Type B pancreatic cell (in vitro differentiated cells): ENCODE measurements around the gene ADAMTS17. TPM values are rescaled to one million over a fixed set of nuclear protein-coding genes. Genes with fewer than 3 reads are reported as not detected.

Experiments used
- DNase-seq: peaks from one replicate; pipeline ENCODE4 v3.0.0; 2021; ENCODE audit warnings: mixed read lengths; ENCODE audit not compliant: unreplicated experiment; ENCODE audit errors: extremely low spot score
- H3K27ac Mint-ChIP-seq: 2 replicates; pipeline ENCODE4 v1.8.0; 2021; ENCODE audit warnings: mild to moderate bottlenecking, mixed read lengths
- H3K27me3 Mint-ChIP-seq: 2 replicates; pipeline ENCODE4 v1.8.0; 2021; ENCODE audit warnings: mixed read lengths
- H3K36me3 Mint-ChIP-seq: 2 replicates; pipeline ENCODE4 v1.8.0; 2021; ENCODE audit warnings: mixed read lengths
- H3K4me1 Mint-ChIP-seq: one replicate; pipeline ENCODE4 v1.8.0; 2021; ENCODE audit warnings: mixed read lengths; ENCODE audit not compliant: unreplicated experiment
- H3K4me3 Mint-ChIP-seq: 2 replicates; pipeline ENCODE4 v1.8.0; 2021; ENCODE audit warnings: mild to moderate bottlenecking, mixed read lengths
- H3K9me3 Mint-ChIP-seq: 2 replicates; pipeline ENCODE4 v1.8.0; 2021; ENCODE audit warnings: mixed read lengths
- total RNA-seq: library from RNA; stranded (reverse); gene quantifications from 2 replicates; pipeline ENCODE4 v1.2.1, GENCODE V29; 2021; ENCODE audit warnings: low replicate concordance
- TF ChIP-seq, protein P1 (sequence below): fragments of 200-600 bp; sonication (generic); conservative IDR thresholded peaks from 2 replicates; pipeline ENCODE4 v1.5.0; 2021; ENCODE audit warnings: antibody characterized with exemption, mild to moderate bottlenecking

ADAMTS17 gene
- total RNA-seq, 1 donor from 2014 or later: 18.3 TPM

DNA sequence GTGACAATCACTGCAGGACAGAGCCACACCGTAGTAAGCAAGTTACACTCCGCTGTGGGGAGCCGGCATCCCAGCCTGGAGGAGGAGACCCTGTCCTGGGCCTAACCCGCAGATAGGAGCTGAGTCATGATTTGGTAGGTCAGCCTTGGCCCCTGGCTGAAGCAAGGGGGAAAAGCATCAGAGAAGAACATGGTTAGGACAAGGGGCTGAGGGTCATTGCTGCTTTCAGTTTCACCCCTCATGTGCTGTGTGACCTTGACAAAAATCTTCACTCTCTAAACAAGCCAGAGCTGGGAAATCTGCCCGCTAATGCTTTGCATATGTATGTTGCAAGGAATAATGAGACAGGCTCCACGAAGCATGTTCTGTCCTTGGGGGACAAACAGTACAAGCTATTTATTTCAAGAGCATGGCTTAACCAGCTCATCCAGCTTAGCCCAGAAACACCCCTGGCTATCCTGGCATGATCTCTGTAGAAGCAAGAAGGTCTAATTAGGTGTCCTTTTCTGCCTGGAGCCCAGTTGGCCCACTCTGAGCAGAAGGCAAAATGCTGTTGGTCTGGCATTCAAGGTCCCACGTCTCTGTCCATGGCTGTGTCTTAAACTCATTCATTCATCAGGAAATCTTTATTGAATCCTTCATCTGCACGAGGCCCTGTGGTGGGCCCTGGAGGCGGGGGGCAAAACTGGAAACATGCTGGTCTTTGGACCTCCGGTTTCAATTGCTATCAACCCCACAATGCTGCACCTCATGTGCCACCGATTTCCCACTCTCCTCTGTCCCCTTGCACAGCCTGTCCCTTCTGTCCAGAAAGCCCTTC lies 387.2 kb downstream of the ADAMTS17 start:
- TF ChIP-seq, protein P1, sequence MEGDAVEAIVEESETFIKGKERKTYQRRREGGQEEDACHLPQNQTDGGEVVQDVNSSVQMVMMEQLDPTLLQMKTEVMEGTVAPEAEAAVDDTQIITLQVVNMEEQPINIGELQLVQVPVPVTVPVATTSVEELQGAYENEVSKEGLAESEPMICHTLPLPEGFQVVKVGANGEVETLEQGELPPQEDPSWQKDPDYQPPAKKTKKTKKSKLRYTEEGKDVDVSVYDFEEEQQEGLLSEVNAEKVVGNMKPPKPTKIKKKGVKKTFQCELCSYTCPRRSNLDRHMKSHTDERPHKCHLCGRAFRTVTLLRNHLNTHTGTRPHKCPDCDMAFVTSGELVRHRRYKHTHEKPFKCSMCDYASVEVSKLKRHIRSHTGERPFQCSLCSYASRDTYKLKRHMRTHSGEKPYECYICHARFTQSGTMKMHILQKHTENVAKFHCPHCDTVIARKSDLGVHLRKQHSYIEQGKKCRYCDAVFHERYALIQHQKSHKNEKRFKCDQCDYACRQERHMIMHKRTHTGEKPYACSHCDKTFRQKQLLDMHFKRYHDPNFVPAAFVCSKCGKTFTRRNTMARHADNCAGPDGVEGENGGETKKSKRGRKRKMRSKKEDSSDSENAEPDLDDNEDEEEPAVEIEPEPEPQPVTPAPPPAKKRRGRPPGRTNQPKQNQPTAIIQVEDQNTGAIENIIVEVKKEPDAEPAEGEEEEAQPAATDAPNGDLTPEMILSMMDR: no peak
- no peak overlapping the region for H3K4me3 Mint-ChIP-seq
- H3K27ac Mint-ChIP-seq: peak overlapping the region; percentile 44
- H3K36me3 Mint-ChIP-seq: no peaks in the 10 kb centered on the region
- peak; percentile 45 for DNase-seq
- peaks cover 3% of the 10 kb centered on the region for H3K4me1 Mint-ChIP-seq
- peaks cover 8% of the 10 kb centered on the region for H3K27me3 Mint-ChIP-seq
- peaks cover 4% of the 10 kb centered on the region for H3K9me3 Mint-ChIP-seq

DNA sequence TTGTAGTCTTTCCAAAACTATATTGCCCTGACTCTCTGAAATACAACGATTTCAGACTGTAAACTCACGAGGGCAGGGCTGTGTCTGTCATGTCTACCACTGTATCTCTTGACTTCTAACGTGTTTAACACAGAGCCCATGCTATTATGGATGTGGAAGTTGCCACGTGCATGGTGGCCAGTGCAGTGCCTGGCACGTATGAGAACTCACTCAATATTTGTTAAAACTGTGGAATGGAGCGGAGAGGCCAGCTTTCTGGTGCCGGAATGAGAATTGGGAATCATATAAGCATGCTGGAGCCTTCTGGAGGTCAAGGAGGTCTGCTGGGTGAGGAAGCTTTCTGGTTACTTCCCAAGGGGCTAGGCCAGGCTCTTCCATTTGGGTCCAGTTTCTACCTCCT lies 387.9 kb downstream of the ADAMTS17 start:
- no peaks in the 10 kb centered on the region for H3K36me3 Mint-ChIP-seq
- peak overlapping the region; percentile 57 for H3K27ac Mint-ChIP-seq
- no peak overlapping the region for H3K4me3 Mint-ChIP-seq
- H3K27me3 Mint-ChIP-seq: peaks cover 5% of the 10 kb centered on the region
- H3K9me3 Mint-ChIP-seq: peaks cover 7% of the 10 kb centered on the region
- peak; percentile 11 for DNase-seq
- H3K4me1 Mint-ChIP-seq: peaks cover 3% of the 10 kb centered on the region
- TF ChIP-seq, protein P1: no peak

DNA sequence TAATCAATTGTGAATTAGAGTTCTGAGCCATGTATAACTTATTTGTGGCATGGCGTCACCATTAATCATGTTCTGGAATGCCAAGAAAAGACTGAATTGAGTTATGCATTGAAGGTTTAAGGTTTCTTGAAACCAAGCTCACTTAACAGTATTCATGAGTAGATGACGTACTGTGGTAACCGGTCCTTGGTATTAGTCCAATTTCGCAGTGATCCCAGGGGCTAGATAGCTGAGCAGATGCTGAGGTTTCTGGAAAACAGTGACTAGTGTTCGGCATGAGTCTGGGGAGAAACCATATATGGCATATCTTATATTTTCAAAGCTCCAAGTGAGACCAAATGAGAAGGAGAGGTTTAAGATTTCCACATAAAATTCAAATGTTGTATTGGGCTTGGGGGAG lies 390.3 kb downstream of the ADAMTS17 start:
- no peaks in the 10 kb centered on the region for H3K4me1 Mint-ChIP-seq
- no peak overlapping the region for H3K27ac Mint-ChIP-seq
- TF ChIP-seq, protein P1: no peak
- H3K27me3 Mint-ChIP-seq: no peaks in the 10 kb centered on the region
- no peaks in the 10 kb centered on the region for H3K36me3 Mint-ChIP-seq
- peaks cover 7% of the 10 kb centered on the region for H3K9me3 Mint-ChIP-seq
- no peak for DNase-seq
- H3K4me3 Mint-ChIP-seq: no peak overlapping the region

DNA sequence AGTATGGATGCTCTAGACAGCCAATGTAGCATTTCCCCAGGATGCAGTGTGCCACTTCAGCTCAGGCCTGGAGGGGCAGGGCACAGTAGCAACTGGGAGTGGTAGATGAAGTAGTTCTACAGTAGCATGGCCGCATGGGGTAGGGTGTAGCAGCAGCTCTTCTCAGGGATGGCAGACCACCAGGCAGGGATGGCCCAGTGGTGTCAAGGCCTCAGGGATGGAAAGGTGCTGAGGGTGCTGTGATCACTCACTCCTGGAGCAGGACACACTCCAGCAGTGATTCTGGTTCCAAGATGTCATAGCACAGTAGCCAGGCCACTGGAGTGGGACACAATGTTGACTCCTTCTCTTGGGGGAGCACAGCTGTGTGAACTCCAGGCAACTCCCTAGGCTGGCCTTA lies 397.6 kb downstream of the ADAMTS17 start:
- Mint-ChIP-seq H3K27ac (no peak overlapping the region), H3K4me3 (no peak overlapping the region), H3K27me3 (no peaks in the 10 kb centered on the region), H3K36me3 (no peaks in the 10 kb centered on the region), H3K9me3 (peaks cover under 1% of the 10 kb centered on the region), H3K4me1 (no peaks in the 10 kb centered on the region)
- peak; percentile 32 for DNase-seq
- TF ChIP-seq, protein P1: no peak

DNA sequence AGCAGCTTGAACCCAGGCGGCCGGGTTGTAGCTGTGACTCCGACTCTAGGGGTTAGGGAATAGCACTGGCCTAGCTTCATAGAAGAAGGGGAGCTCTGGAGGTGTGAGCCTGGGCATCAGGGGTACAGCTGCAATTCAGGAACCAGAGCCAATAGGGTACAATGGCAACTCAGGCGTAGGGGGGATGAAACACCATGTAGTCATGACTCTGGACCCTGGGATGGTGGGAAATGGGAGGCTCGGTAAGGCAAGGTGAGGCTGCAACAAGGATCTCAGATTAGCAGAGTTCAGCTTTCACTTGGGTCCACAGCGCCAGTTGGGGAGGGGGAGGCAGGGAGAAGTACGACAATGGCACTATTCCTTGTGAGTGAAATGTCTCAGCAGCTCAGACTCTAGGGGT lies 398.3 kb downstream of the ADAMTS17 start:
- H3K27ac Mint-ChIP-seq: no peak overlapping the region
- peaks cover 4% of the 10 kb centered on the region for H3K9me3 Mint-ChIP-seq
- no peaks in the 10 kb centered on the region for H3K4me1 Mint-ChIP-seq
- TF ChIP-seq, protein P1: no peak
- no peaks in the 10 kb centered on the region for H3K27me3 Mint-ChIP-seq
- no peaks in the 10 kb centered on the region for H3K36me3 Mint-ChIP-seq
- no peak overlapping the region for H3K4me3 Mint-ChIP-seq
- DNase-seq: peak; percentile 56
